Parathyroid adenoma (tissue), 2 donors: ENCODE results near the gene CTRB1.

ENCODE experiments used
- H2AFZ ChIP-seq: fragments of 300-600 bp; sonication (generic); one replicate; pipeline ENCODE4 v1.7.0; 2017; ENCODE audit warnings: antibody characterized with exemption, mild to moderate bottlenecking
- H3K27ac ChIP-seq: fragments of 300-600 bp; sonication (generic); one replicate; pipeline ENCODE4 v1.7.0; 2017
- H3K27me3 ChIP-seq: fragments of 300-600 bp; sonication (generic); one replicate; pipeline ENCODE4 v1.7.0; 2017; ENCODE audit warnings: low read length; ENCODE audit not compliant: control insufficient read depth, insufficient read depth
- H3K36me3 ChIP-seq: fragments of 300-600 bp; sonication (generic); one replicate; pipeline ENCODE4 v1.7.0; 2017; ENCODE audit warnings: low read length; ENCODE audit not compliant: control insufficient read depth, insufficient read depth
- H3K4me1 ChIP-seq: fragments of 300-600 bp; sonication (generic); one replicate; pipeline ENCODE4 v1.7.0; 2017; ENCODE audit warnings: control low read depth
- H3K4me2 ChIP-seq: fragments of 300-600 bp; sonication (generic); one replicate; pipeline ENCODE4 v1.7.0; 2017; ENCODE audit warnings: low read length
- H3K4me3 ChIP-seq: fragments of 300-600 bp; sonication (generic); one replicate; pipeline ENCODE4 v1.7.0; 2017; ENCODE audit warnings: low read depth, low read length
- H3K79me2 ChIP-seq: fragments of 300-600 bp; sonication (generic); one replicate; pipeline ENCODE4 v1.7.0; 2017; ENCODE audit warnings: control low read depth
- H3K9ac ChIP-seq: fragments of 300-600 bp; sonication (generic); one replicate; pipeline ENCODE4 v1.7.0; 2017; ENCODE audit warnings: mild to moderate bottlenecking
- H3K9me3 ChIP-seq: fragments of 300-600 bp; sonication (generic); one replicate; pipeline ENCODE4 v1.7.0; 2017; ENCODE audit warnings: low read length; ENCODE audit not compliant: control insufficient read depth
- CTCF ChIP-seq: fragments of 300-600 bp; sonication (generic); IDR thresholded peaks from one replicate; pipeline ENCODE4 v1.7.0; 2017; ENCODE audit warnings: antibody characterized with exemption, mild to moderate bottlenecking
- donor health status: primary hyperparathyroidism.

Gene CTRB1

GRCh38 chr16:75261590-75262078 lies 42.8 kb downstream of the CTRB1 start:
- Histone ChIP-seq H3K27ac (no peak overlapping the region), H3K9ac (no peak overlapping the region), H3K27me3 (no peaks in the 10 kb centered on the region), H2AFZ (no peak overlapping the region), H3K4me1 (peaks cover 30% of the 10 kb centered on the region), H3K4me3 (no peak overlapping the region), H3K79me2 (peaks cover 61% of the 10 kb centered on the region), H3K36me3 (no peaks in the 10 kb centered on the region), H3K9me3 (no peaks in the 10 kb centered on the region), H3K4me2 (no peak overlapping the region)
- TF ChIP-seq CTCF = no peak

GRCh38 chr16:75262104-75262799 lies 43.5 kb downstream of the CTRB1 start:
- Histone ChIP-seq H3K9me3 (no peaks in the 10 kb centered on the region), H3K9ac (no peak overlapping the region), H3K4me2 (no peak overlapping the region), H3K4me1 (peaks cover 28% of the 10 kb centered on the region), H3K36me3 (no peaks in the 10 kb centered on the region), H2AFZ (no peak overlapping the region), H3K79me2 (peaks cover 55% of the 10 kb centered on the region), H3K4me3 (no peak overlapping the region), H3K27me3 (no peaks in the 10 kb centered on the region), H3K27ac (no peak overlapping the region)
- no peak for TF ChIP-seq CTCF

GRCh38 chr16:75262800-75263127 lies 44.0 kb downstream of the CTRB1 start:
- Histone ChIP-seq H2AFZ (no peak overlapping the region), H3K27me3 (no peaks in the 10 kb centered on the region), H3K4me1 (peaks cover 28% of the 10 kb centered on the region), H3K9ac (no peak overlapping the region), H3K79me2 (peaks cover 50% of the 10 kb centered on the region), H3K36me3 (no peaks in the 10 kb centered on the region), H3K9me3 (no peaks in the 10 kb centered on the region), H3K4me3 (no peak overlapping the region), H3K4me2 (no peak overlapping the region), H3K27ac (no peak overlapping the region)
- no peak for TF ChIP-seq CTCF

GRCh38 chr16:75263291-75263962 lies 44.6 kb downstream of the CTRB1 start:
- Histone ChIP-seq H3K9me3 (no peaks in the 10 kb centered on the region), H3K36me3 (no peaks in the 10 kb centered on the region), H3K27me3 (no peaks in the 10 kb centered on the region), H2AFZ (no peak overlapping the region), H3K4me2 (peak overlapping the region; percentile 92), H3K4me1 (peaks cover 28% of the 10 kb centered on the region), H3K4me3 (peak overlapping the region; percentile 96), H3K79me2 (peaks cover 43% of the 10 kb centered on the region), H3K27ac (peak overlapping the region; percentile 59), H3K9ac (no peak overlapping the region)
- no peak for TF ChIP-seq CTCF
